IPS-18a (cell line): ENCODE results near the gene ATP1B3.

Experiments used
- H3K27ac ChIP-seq: one replicate; pipeline ENCODE4 v1.5.1; 2013; ENCODE audit warnings: low read length
- H3K27me3 ChIP-seq: one replicate; pipeline ENCODE4 v1.6.1; 2013; ENCODE audit warnings: mild to moderate bottlenecking, low read length; ENCODE audit not compliant: control insufficient read depth, insufficient read depth
- H3K36me3 ChIP-seq: one replicate; pipeline ENCODE4 v1.6.1; 2013; ENCODE audit warnings: low read depth, low read length; ENCODE audit not compliant: control insufficient read depth
- H3K4me1 ChIP-seq: one replicate; pipeline ENCODE4 v1.6.1; 2013; ENCODE audit warnings: low read depth, low read length; ENCODE audit not compliant: control insufficient read depth
- H3K4me3 ChIP-seq: one replicate; pipeline ENCODE4 v1.5.1; 2013; ENCODE audit warnings: low read length
- H3K9ac ChIP-seq: one replicate; pipeline ENCODE4 v1.6.1; 2013; ENCODE audit warnings: mild to moderate bottlenecking, low read length, moderate library complexity
- H3K9me3 ChIP-seq: one replicate; pipeline ENCODE4 v1.6.1; 2013; ENCODE audit warnings: low read depth, low read length; ENCODE audit not compliant: control insufficient read depth

ATP1B3 gene

GRCh38 chr3:141933421-141934300, 57.2 kb downstream of the ATP1B3 start:
- no peak overlapping the region for H3K27ac ChIP-seq
- no peak overlapping the region for H3K4me3 ChIP-seq
- H3K4me1 ChIP-seq = no peaks in the 10 kb centered on the region
- no peaks in the 10 kb centered on the region for H3K36me3 ChIP-seq
- H3K9ac ChIP-seq = no peak overlapping the region
- no peaks in the 10 kb centered on the region for H3K27me3 ChIP-seq
- no peaks in the 10 kb centered on the region for H3K9me3 ChIP-seq

DNA sequence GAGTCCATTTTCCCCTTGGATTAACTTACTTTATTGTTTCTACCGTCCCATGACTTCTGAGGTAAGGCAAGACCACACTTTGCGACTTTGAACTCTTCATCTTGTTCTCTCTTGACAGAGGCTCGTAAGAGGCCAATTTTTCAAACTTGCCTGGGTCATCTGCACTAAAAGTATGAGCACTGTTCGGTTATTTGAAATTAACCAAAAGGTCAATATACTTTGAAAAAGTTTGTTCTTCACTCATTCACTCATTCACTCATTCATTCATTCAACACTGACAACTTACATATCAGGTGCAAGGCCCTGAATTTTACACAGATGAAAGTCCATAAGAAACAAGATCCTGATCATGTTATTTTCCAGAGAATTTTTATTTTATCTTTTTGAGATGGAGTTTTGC, 57.9 kb downstream of the ATP1B3 start:
- Histone ChIP-seq H3K9ac (no peak overlapping the region), H3K4me1 (no peaks in the 10 kb centered on the region), H3K27me3 (no peaks in the 10 kb centered on the region), H3K9me3 (no peaks in the 10 kb centered on the region), H3K36me3 (no peaks in the 10 kb centered on the region), H3K4me3 (no peak overlapping the region), H3K27ac (no peak overlapping the region)

- no peak overlapping the region for H3K27ac ChIP-seq
- H3K9ac ChIP-seq = no peak overlapping the region
- no peaks in the 10 kb centered on the region for H3K9me3 ChIP-seq
Measured at GRCh38 chr3:141938011-141938500, 61.6 kb downstream of the ATP1B3 start.

GRCh38 chr3:141939759-141940158, 63.3 kb downstream of the ATP1B3 start:
- no peak overlapping the region for H3K27ac ChIP-seq
- H3K36me3 ChIP-seq = no peaks in the 10 kb centered on the region
- no peaks in the 10 kb centered on the region for H3K4me1 ChIP-seq
- no peaks in the 10 kb centered on the region for H3K9me3 ChIP-seq
- no peaks in the 10 kb centered on the region for H3K27me3 ChIP-seq
- H3K9ac ChIP-seq = no peak overlapping the region
- no peak overlapping the region for H3K4me3 ChIP-seq

More at GRCh38 chr3:141938011-141938500, 61.6 kb downstream of the ATP1B3 start:
- H3K36me3 ChIP-seq = no peaks in the 10 kb centered on the region
- no peaks in the 10 kb centered on the region for H3K27me3 ChIP-seq
- no peaks in the 10 kb centered on the region for H3K4me1 ChIP-seq
- no peak overlapping the region for H3K4me3 ChIP-seq

DNA sequence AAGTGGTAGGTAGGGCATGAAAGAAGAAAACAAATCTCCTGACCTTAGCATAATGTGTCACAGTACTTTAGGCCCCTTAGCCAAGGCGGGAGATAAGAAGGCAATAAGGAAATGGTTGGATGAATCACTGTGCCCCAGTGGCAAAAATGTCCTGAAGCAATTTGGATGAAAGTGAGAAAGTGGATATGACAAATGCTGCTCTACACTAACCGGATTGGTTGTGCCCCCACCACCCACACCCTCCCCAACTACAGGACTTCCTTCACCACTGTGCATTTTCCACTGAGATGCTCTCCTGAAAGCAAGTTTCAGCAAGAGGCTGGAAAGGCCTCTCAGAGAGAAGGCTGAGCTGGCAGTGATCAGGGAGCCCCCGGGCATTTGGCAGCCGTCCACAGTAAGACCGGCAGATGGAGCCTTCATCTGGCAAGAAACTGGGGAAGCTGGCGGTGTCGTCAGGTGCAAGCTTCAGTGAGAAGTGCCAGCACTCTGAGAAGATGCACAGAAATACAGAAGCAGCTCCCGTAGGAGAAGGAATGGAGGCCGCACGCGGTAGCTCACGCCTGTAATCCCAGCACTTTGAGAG, 63.8 kb downstream of the ATP1B3 start:
- H3K27me3 ChIP-seq = no peaks in the 10 kb centered on the region
- no peak overlapping the region for H3K4me3 ChIP-seq
- no peaks in the 10 kb centered on the region for H3K4me1 ChIP-seq
- H3K9ac ChIP-seq = no peak overlapping the region
- H3K27ac ChIP-seq = no peak overlapping the region
- H3K9me3 ChIP-seq = no peaks in the 10 kb centered on the region
- H3K36me3 ChIP-seq = no peaks in the 10 kb centered on the region

GRCh38 chr3:141941093-141941492, 64.7 kb downstream of the ATP1B3 start:
- H3K36me3 ChIP-seq = no peaks in the 10 kb centered on the region
- no peaks in the 10 kb centered on the region for H3K4me1 ChIP-seq
- no peaks in the 10 kb centered on the region for H3K27me3 ChIP-seq
- no peaks in the 10 kb centered on the region for H3K9me3 ChIP-seq
- no peak overlapping the region for H3K9ac ChIP-seq
- no peak overlapping the region for H3K27ac ChIP-seq
- H3K4me3 ChIP-seq = no peak overlapping the region

DNA sequence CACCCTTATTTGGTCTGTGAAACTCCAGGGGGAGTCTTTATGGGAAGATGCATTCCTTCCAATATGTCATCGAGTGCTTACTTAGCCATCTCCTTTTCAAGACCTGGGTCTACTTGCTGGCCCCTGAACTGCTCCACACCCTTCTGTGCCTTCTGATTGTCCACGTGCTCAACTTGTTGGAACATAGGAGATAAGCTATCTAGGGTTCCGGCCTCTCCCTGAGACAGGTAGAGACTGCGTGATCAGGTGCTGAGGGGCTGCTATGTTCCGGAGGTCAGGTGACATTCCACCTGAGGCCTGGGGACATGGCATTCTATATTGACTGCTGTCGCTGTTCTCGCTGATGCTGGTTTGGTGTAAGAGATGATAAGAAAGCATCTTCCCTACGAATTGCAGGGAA, 65.6 kb downstream of the ATP1B3 start:
- Histone ChIP-seq H3K9me3 (no peaks in the 10 kb centered on the region), H3K27me3 (no peaks in the 10 kb centered on the region), H3K4me3 (no peak overlapping the region), H3K4me1 (no peaks in the 10 kb centered on the region), H3K27ac (no peak overlapping the region), H3K36me3 (no peaks in the 10 kb centered on the region), H3K9ac (no peak overlapping the region)

DNA sequence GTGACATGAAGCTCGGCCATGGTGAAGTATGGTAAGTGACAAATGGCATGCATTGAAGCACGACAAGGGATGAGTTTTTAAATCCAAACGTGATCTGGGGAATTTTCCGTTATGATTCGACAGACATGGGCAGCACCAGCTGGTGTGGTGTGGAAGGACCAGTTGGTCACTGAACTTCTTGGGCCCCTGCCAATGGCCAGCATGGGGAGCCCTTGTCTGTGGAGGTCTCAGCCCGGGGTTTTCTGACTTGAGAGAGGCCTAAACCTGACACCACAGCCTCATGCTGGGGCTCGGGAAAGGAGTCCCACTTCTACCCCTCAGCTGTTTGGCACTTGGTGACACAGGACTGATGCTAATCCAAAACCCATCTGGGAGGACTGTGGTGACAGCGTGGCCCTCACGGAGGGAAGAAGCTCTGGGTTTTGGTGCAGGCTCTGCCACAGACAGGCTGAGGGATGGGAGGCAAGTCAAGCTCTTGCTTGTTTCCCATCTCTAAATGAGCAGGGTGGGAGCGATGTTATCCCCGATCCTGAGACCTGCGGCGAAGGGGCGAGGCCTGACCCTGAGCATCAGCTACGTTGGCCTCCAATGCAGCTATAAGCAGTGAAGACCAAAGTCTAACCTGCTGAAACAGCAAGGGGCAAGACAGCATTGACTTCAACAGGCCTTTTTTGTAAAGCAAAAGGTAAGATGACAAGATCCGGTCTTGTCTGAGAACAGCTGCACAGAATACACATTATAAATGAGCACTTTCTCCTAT, 69.5 kb downstream of the ATP1B3 start:
- H3K4me1 ChIP-seq = no peaks in the 10 kb centered on the region
- no peaks in the 10 kb centered on the region for H3K9me3 ChIP-seq
- H3K4me3 ChIP-seq = no peak overlapping the region
- H3K9ac ChIP-seq = no peak overlapping the region
- no peaks in the 10 kb centered on the region for H3K27me3 ChIP-seq
- peaks cover 2% of the 10 kb centered on the region for H3K36me3 ChIP-seq
- H3K27ac ChIP-seq = no peak overlapping the region

GRCh38 chr3:141949399-141949798, 73.0 kb downstream of the ATP1B3 start:
- Histone ChIP-seq H3K9ac (no peak overlapping the region), H3K27ac (no peak overlapping the region), H3K27me3 (no peaks in the 10 kb centered on the region), H3K4me1 (no peaks in the 10 kb centered on the region), H3K9me3 (no peaks in the 10 kb centered on the region), H3K36me3 (peaks cover 18% of the 10 kb centered on the region), H3K4me3 (no peak overlapping the region)

DNA sequence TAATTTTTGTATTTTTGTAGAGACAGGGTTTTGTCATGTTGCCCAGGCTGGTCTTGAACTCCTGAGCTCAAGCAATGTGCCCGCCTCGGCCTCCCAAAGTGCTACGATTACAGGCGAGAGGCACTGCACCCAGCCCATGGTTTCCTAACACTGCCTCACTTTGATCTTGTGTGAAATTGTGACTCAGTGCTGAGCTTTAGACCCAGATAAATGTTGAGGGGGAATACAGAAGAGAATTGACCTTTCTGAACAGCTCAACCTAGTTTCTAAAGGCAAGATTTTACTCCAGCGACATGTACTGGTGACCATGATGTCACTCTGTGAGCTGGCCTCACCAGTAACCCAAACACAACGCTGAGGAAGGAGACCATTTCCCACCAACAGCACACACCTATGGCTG, 73.5 kb downstream of the ATP1B3 start:
- Histone ChIP-seq H3K27ac (no peak overlapping the region), H3K4me1 (no peaks in the 10 kb centered on the region), H3K27me3 (no peaks in the 10 kb centered on the region), H3K9ac (no peak overlapping the region), H3K36me3 (peaks cover 18% of the 10 kb centered on the region), H3K4me3 (no peak overlapping the region), H3K9me3 (no peaks in the 10 kb centered on the region)

DNA sequence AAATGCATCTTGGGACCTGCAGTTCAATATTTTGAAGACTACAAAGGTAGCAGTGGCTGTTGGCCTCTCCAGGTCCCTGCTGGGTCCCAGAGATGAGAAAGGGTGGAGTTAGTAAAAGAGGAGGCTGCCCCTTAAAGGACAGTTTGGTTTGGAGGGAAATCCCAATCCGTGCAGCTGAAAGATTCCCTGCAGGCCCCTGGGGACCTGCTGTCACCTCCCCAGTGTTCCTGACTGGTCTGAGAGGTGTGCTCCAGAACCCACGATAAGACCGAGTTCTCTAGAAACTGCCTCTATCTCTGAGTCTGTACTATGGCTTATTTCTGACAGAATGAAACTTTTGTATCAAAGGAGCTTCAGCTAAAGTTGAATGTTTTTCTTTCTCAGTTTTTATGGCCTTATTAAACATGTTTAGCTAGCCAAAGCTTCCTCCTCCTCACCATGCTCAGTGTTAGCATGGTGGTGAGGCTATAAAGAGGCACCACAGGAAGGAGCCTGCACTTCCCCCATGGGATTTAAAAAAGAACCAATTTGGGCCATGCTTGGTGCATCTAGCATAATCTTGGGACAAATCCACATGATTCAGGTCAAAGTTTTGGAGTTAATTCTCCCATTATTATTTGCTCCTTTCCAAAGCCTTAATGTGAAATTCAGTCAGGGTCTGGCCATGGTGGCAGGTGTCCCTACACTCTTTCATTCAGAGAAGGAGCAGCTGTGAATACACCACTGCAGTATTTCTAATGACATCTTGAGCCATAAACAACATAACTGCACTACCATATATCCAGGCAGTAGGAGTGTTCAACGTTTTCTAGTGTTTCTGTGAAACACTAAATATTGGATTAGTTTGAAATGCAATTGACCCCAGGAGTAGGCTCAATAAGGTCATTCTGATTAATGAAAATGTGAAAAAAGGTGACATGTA, 74.4 kb downstream of the ATP1B3 start:
- no peaks in the 10 kb centered on the region for H3K27me3 ChIP-seq
- H3K36me3 ChIP-seq = peaks cover 18% of the 10 kb centered on the region
- no peak overlapping the region for H3K27ac ChIP-seq
- no peaks in the 10 kb centered on the region for H3K9me3 ChIP-seq
- no peaks in the 10 kb centered on the region for H3K4me1 ChIP-seq
- no peak overlapping the region for H3K4me3 ChIP-seq
- no peak overlapping the region for H3K9ac ChIP-seq
